Motor neuron (in vitro differentiated cells): ENCODE measurements around the gene COL8A2. TPM values are rescaled to one million over a fixed set of nuclear protein-coding genes. Genes with fewer than 3 reads are reported as not detected.

Experiments used
- ATAC-seq, 8 experiments: fragments of 200-7000 bp; cut with Tn5 transposase; replicated peaks in 6 of 8; 2 replicates each; pipeline ENCODE4 v1.8.0; 2021; ENCODE audit warnings: mild to moderate bottlenecking in 8 of 8, moderate library complexity in 8 of 8
- H3K27ac ChIP-seq, 2 donors: fragments of 250-450 bp; sonication (Bioruptor Pico); 2 replicates each; pipeline ENCODE4 v1.9.0; 2021; ENCODE audit warnings: antibody characterized with exemption in 2 of 2, mild to moderate bottlenecking in 2 of 2, moderate library complexity in 1 of 2
- H3K4me1 ChIP-seq, 2 donors: fragments of 250-450 bp; sonication (Bioruptor Pico); replicated peaks in 1 of 2; 2 replicates each; pipeline ENCODE4 v1.6.1; 2021; ENCODE audit warnings: antibody characterized with exemption in 2 of 2, mild to moderate bottlenecking in 2 of 2, moderate library complexity in 1 of 2
- H3K4me3 ChIP-seq, 5 donors: fragments of 250-450 bp; sonication (Bioruptor Pico); 2 replicates each; pipeline ENCODE4 v1.9.0; 2021; ENCODE audit warnings: antibody characterized with exemption in 5 of 5, mild to moderate bottlenecking in 5 of 5, moderate library complexity in 4 of 5
- WGBS, 10 experiments: fragments of 450-650 bp; shearing (Covaris generic); methylation state at CpG; one replicate each; pipeline ENCODE4 v1.0.0; 2022; 5-methylcytosine and 5-hydroxymethylcytosine counted together
- in situ Hi-C, 9 experiments: fragments of 400-800 bp; cut with MboI; loops; one replicate each; pipeline ENCODE4 v1.15.0; 2021; ENCODE audit warnings: low sequenced_read_pairs in 9 of 9, low pct_unique_long_range_greater_than_20kb in 2 of 9; ENCODE audit not compliant: unreplicated experiment in 9 of 9
- total RNA-seq, 8 experiments: library from RNA; unstranded; fragments of 300-600 nt; gene quantifications; 2 replicates each; pipeline versions ENCODE4 v1.2.3 to v1.2.4, GENCODE V29; 2022

Gene COL8A2
- total RNA-seq, 8 experiments from 2014 or later, result 0.31 to 12.3 (median 0.61) TPM

- Histone ChIP-seq H3K27ac (no peak overlapping the region), H3K4me1 (peaks cover 0 to 5% of the 10 kb centered on the region in 2 donors), H3K4me3 (no peak overlapping the region)
- in situ Hi-C loops, result loop anchor here in 1 of 9 experiments (10.0 kb wide), 1 partner anchor 327 kb away; no protein-coding TSS in a partner anchor
- WGBS, 10 experiments, result 70 to 100% (median 85%) methylated on average over 1 to 11 of the region's 33 CpGs; no CpG with 5 or more reads in 5 of the 10 experiments
- peak in 3 of 8 experiments; percentile 3 to 4 (median 3) for ATAC-seq
Observed at GRCh38 chr1:36097693-36098585, 27.1 kb downstream of the COL8A2 start.

- Histone ChIP-seq H3K4me1 (peaks cover 0 to 5% of the 10 kb centered on the region in 2 donors), H3K4me3 (no peak overlapping the region), H3K27ac (no peak overlapping the region)
- WGBS, 10 experiments, result 69 to 100% (median 80%) methylated on average over 1 to 11 of the region's 16 CpGs; no CpG with 5 or more reads in 5 of the 10 experiments
- peak; percentile 5 to 76 (median 46) for ATAC-seq
- in situ Hi-C loops, result loop anchor here in 1 of 9 experiments (10.0 kb wide), 1 partner anchor 328 kb away; no protein-coding TSS in a partner anchor
Observed at GRCh38 chr1:36096500-36097432, 28.3 kb downstream of the COL8A2 start.

GRCh38 chr1:36095760-36096405, 29.1 kb downstream of the COL8A2 start:
- Histone ChIP-seq H3K27ac (no peak overlapping the region), H3K4me1 (peaks cover 0 to 5% of the 10 kb centered on the region in 2 donors), H3K4me3 (no peak overlapping the region)
- no peak for ATAC-seq
- in situ Hi-C loops, result loop anchor here in 1 of 9 experiments (10.0 kb wide), 1 partner anchor 329 kb away; no protein-coding TSS in a partner anchor
- 40 to 100% (median 96%) methylated on average over 1 to 7 of the region's 15 CpGs; no CpG with 5 or more reads in 2 of the 10 experiments for WGBS, 10 experiments

- peaks cover 7 to 9% of the 10 kb centered on the region in 2 donors for H3K4me1 ChIP-seq
- no peak overlapping the region for H3K4me3 ChIP-seq
- 0 to 96% (median 93%) methylated on average over 1 to 8 of the region's 8 CpGs; no CpG with 5 or more reads in 3 of the 10 experiments for WGBS, 10 experiments
- peak in 2 of 8 experiments; percentile 61 to 76 for ATAC-seq
- in situ Hi-C loops, result loop anchor here in 1 of 9 experiments (10.0 kb wide), 1 partner anchor 330 kb away; no protein-coding TSS in a partner anchor
- H3K27ac ChIP-seq, result no peak overlapping the region
Observed at GRCh38 chr1:36094621-36095061, 30.4 kb downstream of the COL8A2 start.

- peak in 1 of 8 experiments; percentile 20 for ATAC-seq
- peaks cover 7 to 8% of the 10 kb centered on the region in 2 donors for H3K4me1 ChIP-seq
- in situ Hi-C loops, result loop anchor here in 1 of 9 experiments (10.0 kb wide), 1 partner anchor 331 kb away; no protein-coding TSS in a partner anchor
- 80 to 100% (median 97%) methylated on average over 1 to 3 of the region's 3 CpGs; no CpG with 5 or more reads in 3 of the 10 experiments for whole genome bisulfite sequencing, 10 experiments
- no peak overlapping the region for H3K4me3 ChIP-seq
- H3K27ac ChIP-seq, result no peak overlapping the region
Observed at GRCh38 chr1:36093929-36094328, 31.1 kb downstream of the COL8A2 start.

GRCh38 chr1:36093226-36093625, 31.8 kb downstream of the COL8A2 start:
- Histone ChIP-seq H3K4me3 (no peak overlapping the region), H3K4me1 (peaks cover 10% of the 10 kb centered on the region in 2 donors), H3K27ac (no peak overlapping the region)
- WGBS, 10 experiments, result 20 to 100% (median 96%) methylated on average over 1 to 5 of the region's 7 CpGs; no CpG with 5 or more reads in 2 of the 10 experiments
- ATAC-seq, result no peak
- in situ Hi-C loops, result loop anchor here in 1 of 9 experiments (10.0 kb wide), 1 partner anchor 332 kb away; no protein-coding TSS in a partner anchor

- WGBS, 10 experiments, result 92 to 100% (median 100%) methylated on average over 1 to 8 of the region's 9 CpGs; no CpG with 5 or more reads in 3 of the 10 experiments
- Histone ChIP-seq H3K4me3 (no peak overlapping the region), H3K27ac (no peak overlapping the region), H3K4me1 (peaks cover 11% of the 10 kb centered on the region in 2 donors)
- in situ Hi-C loops, result loop anchor here in 1 of 9 experiments (10.0 kb wide), 1 partner anchor 332 kb away; no protein-coding TSS in a partner anchor
- ATAC-seq, result no peak
Observed at GRCh38 chr1:36092798-36093185, 32.2 kb downstream of the COL8A2 start.

- in situ Hi-C loops, result loop anchor here in 1 of 9 experiments (10.0 kb wide), 1 partner anchor 333 kb away; no protein-coding TSS in a partner anchor
- ATAC-seq, result no peak
- Histone ChIP-seq H3K4me3 (no peak overlapping the region), H3K4me1 (peaks cover 9 to 11% of the 10 kb centered on the region in 2 donors), H3K27ac (no peak overlapping the region)
- 93 to 100% (median 96%) methylated on average over 2 to 10 of the region's 17 CpGs; no CpG with 5 or more reads in 3 of the 10 experiments for WGBS, 10 experiments
Observed at GRCh38 chr1:36092166-36092797, 32.7 kb downstream of the COL8A2 start.

- Histone ChIP-seq H3K4me3 (no peak overlapping the region), H3K4me1 (peaks cover 8 to 11% of the 10 kb centered on the region in 2 donors), H3K27ac (no peak overlapping the region)
- WGBS, 10 experiments, result 89 to 100% (median 91%) methylated on average over 2 to 13 of the region's 13 CpGs; no CpG with 5 or more reads in 6 of the 10 experiments
- in situ Hi-C loops, result loop anchor here in 1 of 9 experiments (10.0 kb wide), 1 partner anchor 333 kb away; no protein-coding TSS in a partner anchor
- ATAC-seq, result no peak
Observed at GRCh38 chr1:36091698-36092097, 33.3 kb downstream of the COL8A2 start.

- no peak for ATAC-seq
- peaks cover 8 to 11% of the 10 kb centered on the region in 2 donors for H3K4me1 ChIP-seq
- H3K4me3 ChIP-seq, result no peak overlapping the region
- in situ Hi-C loops, result loop anchor here in 1 of 9 experiments (10.0 kb wide), 1 partner anchor 334 kb away; no protein-coding TSS in a partner anchor
- H3K27ac ChIP-seq, result no peak overlapping the region
- 83 to 100% (median 96%) methylated on average over 1 to 2 of the region's 4 CpGs; no CpG with 5 or more reads in 4 of the 10 experiments for WGBS, 10 experiments
Observed at GRCh38 chr1:36091141-36091540, 33.9 kb downstream of the COL8A2 start.
